HG03066 (cell line): ENCODE measurements around the gene GORASP2.

Experiments
- ATAC-seq: cut with Tn5 transposase; IDR thresholded peaks from one replicate; pipeline ENCODE4 v1.9.1; 2021; ENCODE audit warnings: low read depth; ENCODE audit not compliant: unreplicated experiment

The GORASP2 gene

GRCh38 chr2:170963386-170963785 lies 34.3 kb downstream of the GORASP2 start:
- ATAC-seq: no peak

- no peak for ATAC-seq
Observed at GRCh38 chr2:170965446-170966225, 36.6 kb downstream of the GORASP2 start.

GRCh38 chr2:170966648-170967396 lies 37.8 kb downstream of the GORASP2 start:
- no peak for ATAC-seq

GRCh38 chr2:170967553-170967952 lies 38.5 kb downstream of the GORASP2 start:
- ATAC-seq: no peak

GRCh38 chr2:170968205-170969003 lies 39.4 kb downstream of the GORASP2 start:
- ATAC-seq: no peak

GRCh38 chr2:170969030-170969429 lies 40.0 kb downstream of the GORASP2 start:
- ATAC-seq: no peak

GRCh38 chr2:170969872-170970496 lies 40.9 kb downstream of the GORASP2 start:
- no peak for ATAC-seq

GRCh38 chr2:170971071-170971470 lies 42.0 kb downstream of the GORASP2 start:
- no peak for ATAC-seq

DNA sequence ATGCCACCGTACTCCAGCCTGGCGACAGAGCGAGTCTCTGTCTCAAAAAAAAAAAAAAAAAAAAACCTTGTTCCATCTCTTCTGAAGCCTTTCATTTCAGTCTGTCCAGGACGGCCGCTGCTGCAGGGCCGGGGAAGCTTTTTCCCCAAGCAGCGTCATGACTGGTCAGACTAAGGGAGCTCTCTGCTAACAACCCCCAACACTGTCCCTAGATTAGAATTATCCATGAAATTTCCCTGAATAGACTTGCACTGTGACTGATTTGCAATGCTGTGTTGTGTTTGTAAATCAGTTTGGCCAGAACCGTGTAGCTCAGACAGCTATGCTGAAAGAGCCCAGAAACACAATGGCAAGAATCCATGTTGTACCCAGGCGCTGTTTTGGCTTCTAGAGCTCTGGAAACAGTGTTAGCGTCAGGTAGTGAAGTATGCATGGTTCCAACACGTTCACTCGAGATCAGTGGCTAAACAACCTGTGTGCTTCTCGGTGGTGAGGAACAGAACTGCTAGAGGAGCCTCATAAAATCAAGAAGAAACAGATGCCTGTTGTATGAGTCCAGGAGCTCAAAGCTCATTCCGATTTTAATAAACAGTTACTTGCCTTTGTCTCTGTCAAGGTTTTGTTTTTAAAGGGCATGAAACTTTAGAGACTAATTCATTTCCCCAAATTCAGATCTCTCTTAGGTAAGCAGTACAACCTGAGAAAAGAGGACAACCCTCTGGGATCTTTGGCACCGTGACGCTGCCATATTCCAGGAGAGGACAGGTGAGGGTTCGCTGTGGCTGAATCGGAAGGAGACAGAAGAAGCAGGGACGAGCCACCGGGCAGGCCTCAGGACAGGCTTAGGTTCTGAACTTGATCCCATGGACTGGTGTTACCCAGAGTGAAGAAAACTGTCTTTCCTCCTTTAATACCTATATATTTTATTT lies 43.5 kb downstream of the GORASP2 start:
- ATAC-seq: no peak

DNA sequence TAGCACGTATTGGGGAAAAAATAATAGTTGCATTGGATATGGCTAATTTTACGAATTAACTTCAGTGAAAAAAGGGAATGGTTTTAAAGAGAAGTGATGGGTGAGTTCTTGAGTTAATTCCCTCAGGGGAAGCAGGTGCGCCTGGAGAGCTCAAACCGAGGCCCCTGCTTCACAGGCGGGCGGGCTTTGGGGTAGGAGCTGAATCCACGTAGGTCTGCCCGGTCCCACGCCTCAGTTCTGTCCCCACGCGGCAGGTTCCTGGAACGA lies 44.1 kb downstream of the GORASP2 start:
- no peak for ATAC-seq

- ATAC-seq: peak; percentile 84
Observed at GRCh38 chr2:170973492-170974303, 44.6 kb downstream of the GORASP2 start.

DNA sequence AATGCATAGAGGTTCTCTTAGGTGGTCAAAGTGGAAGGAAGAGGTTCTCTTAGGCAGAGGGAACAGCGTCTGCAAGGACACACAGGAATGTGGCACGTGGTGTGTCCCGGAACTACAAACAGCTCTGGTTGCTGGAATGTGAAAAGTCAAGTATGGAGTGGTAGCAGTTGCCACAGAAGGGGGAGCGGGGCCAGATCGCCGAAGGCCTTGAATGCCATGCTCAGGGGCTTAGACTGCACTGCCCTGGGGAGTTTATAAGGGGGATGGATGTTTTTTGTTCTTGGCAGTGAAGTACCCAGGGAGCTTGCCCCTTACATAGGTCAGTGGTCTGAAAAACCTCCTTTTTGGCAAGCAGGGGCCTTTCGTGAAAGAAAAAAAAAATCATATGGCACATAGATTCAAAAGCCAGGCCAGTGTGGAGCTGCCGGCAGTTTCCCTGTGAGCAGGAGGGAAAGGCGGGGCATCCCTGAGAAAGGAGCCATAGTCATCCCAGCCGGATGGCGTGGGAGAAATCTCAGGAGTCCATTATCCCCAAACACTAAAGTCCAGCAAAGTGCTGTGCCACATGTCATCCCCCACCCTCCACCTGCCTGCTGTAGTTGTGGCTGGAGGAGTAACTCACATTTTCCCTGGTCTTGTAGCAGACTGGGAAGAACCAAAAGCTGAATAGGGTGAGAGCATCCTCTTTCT lies 45.4 kb downstream of the GORASP2 start:
- no peak for ATAC-seq

- ATAC-seq: no peak
Observed at GRCh38 chr2:170975127-170975942, 46.3 kb downstream of the GORASP2 start.

GRCh38 chr2:170975943-170976270 lies 46.9 kb downstream of the GORASP2 start:
- no peak for ATAC-seq

GRCh38 chr2:170984079-170984478 lies 55.0 kb downstream of the GORASP2 start:
- ATAC-seq: no peak

DNA sequence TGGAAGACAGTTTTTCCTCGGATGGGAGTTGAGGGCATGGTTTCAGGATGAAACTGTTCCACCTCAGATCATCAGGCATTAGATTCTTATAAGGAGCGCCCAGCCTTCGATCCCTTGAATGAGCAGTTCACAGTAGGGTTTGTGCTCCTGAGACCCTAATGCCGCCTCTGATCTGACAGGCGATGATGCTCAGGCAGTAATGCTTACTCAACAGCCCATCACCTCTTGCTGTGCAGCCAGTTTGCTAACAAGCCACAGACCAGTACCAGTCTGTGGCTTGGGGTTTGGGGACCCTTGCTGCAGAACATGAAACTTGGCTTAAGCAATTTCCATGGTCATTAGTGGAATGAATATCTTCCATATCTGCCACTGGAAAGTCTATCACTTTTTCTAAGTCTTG lies 56.4 kb downstream of the GORASP2 start:
- ATAC-seq: no peak

DNA sequence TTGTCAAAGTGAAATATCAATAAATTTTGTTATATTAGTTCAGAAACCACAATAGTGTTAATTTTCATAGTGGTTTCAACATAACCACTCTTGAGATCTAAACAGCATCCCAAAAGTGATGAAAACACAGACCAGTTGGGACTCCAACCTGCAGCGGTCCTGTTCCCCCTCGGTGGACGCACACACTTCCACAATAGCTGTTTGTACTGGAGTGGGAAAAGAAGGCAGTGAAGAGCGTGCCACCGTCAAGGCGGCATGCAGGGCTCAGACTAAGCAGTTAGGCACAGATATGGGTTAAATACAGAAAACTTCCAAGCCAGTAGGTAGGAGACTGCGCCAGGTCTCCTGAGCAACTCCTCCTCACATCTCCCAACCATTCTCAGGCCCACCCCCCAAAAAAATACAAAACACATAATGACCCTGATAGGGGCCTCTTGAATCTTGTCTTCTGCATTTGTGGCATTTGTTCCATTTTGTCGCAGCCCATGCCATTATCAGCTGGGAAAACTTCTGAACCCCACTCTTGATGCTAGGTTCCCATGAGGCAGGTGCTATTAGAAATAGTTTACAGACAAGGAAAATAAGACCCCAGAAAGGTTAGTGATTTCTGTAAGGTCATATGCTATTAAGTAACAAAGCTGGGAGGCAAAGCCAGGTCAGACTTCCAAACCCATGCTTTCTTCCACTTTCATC lies 57.7 kb downstream of the GORASP2 start:
- no peak for ATAC-seq
